Heart left ventricle (tissue), 13 donors: Measurements from ENCODE around the gene ANLN.

Experiments
- CTCF ChIP-seq, 12 donors: fragments of 200-600 bp; sonication (generic) in 4 of 12; IDR thresholded peaks; one replicate each; pipeline versions ENCODE4 v1.5.0 to v1.8.0; 2018 to 2022; ENCODE audit warnings: antibody characterized with exemption in 12 of 12, mild to moderate bottlenecking in 5 of 12
- POLR2A ChIP-seq, 2 donors: fragments of 450-650 bp; IDR thresholded peaks; one replicate each; pipeline ENCODE4 v1.6.1; 2017; ENCODE audit warnings: antibody characterized with exemption in 2 of 2, mild to moderate bottlenecking in 2 of 2, moderate library complexity in 2 of 2
- donor health status: ischemic (EF 13 %, LVEDD 7.1; RV severe dilation, severe dysfunction).
- donor health status: DM: no; HTN: yes; CAD: no.
- donor health status: DM: no; HTN: no; CAD: no.
- donor health status: ischemic (EF 25% LVEDD 6.9; RV normal size, moderate dysfunction).
- donor health status: ischemic (EF 25% LVEDD 5.7; RV mildly dilated, moderate dysfunction).
- donor health status: ischemic (EF 35%, LVEDD 5.7; RV mildly dilated, moderate dysfunction).
- donor health status: nonischemic (EF 11% LVEDD 7.7; RV severe dilation, severe dysfunction).
- donor health status: DM: yes; HTN: yes; CAD: no.
- donor health status: PGD.
- donor health status: ischemic (EF 29% LVEDD 5.4; RV normal size, mild dysfunction).
- donor health status: nonischemic (EF 23%, LVEDD 6.1; RV moderate dilation, normal function).

GRCh38 chr7:36455646-36456045 is 66.0 kb downstream of the ANLN start:
- no peak for TF ChIP-seq POLR2A (IDR thresholded peaks at IDR 0.05)
- no peak for TF ChIP-seq CTCF (IDR thresholded peaks at IDR 0.05)
